Measurements from ENCODE around the gene LMCD1. TPM values are rescaled to one million over a fixed set of nuclear protein-coding genes. Genes with fewer than 3 reads are reported as not detected.

LMCD1 gene
- 0.21 TPM for total RNA-seq

- H3K4me1 ChIP-seq (ENCODE audit: insufficient read depth, low read length): peaks cover 10% of the 10 kb centered on the region
- peaks cover 7% of the 10 kb centered on the region for H3K27me3 ChIP-seq (ENCODE audit: insufficient read depth, low read length)
- H3K4me3 ChIP-seq (ENCODE audit: low read length): peak within 1 kb of the TSS; percentile 30
- no peaks in the 10 kb centered on the region for H3K9me3 ChIP-seq (ENCODE audit: low read depth, low read length)
Measured at GRCh38 chr3:8501371-8502131, at the start of gene LMCD1. Gene LMCD1, plus strand, starts transcription at chr3:8501823. Its CDS starts 116 bp downstream, at chr3:8501939.

GRCh38 chr3:8452112-8452511, 49.5 kb upstream of the LMCD1 start:
- no peaks in the 10 kb centered on the region for H3K27me3 ChIP-seq (ENCODE audit: insufficient read depth, low read length)
- no peaks in the 10 kb centered on the region for H3K4me1 ChIP-seq (ENCODE audit: insufficient read depth, low read length)
- H3K9me3 ChIP-seq (ENCODE audit: low read depth, low read length): no peaks in the 10 kb centered on the region
- no peak overlapping the region for H3K4me3 ChIP-seq (ENCODE audit: low read length)

GRCh38 chr3:8453153-8453552, 48.5 kb upstream of the LMCD1 start:
- Histone ChIP-seq H3K27me3 (ENCODE audit: insufficient read depth, low read length) (no peaks in the 10 kb centered on the region), H3K4me1 (ENCODE audit: insufficient read depth, low read length) (no peaks in the 10 kb centered on the region), H3K4me3 (ENCODE audit: low read length) (no peak overlapping the region), H3K9me3 (ENCODE audit: low read depth, low read length) (no peaks in the 10 kb centered on the region)

GRCh38 chr3:8455526-8456411, 45.9 kb upstream of the LMCD1 start:
- H3K4me1 ChIP-seq (ENCODE audit: insufficient read depth, low read length): no peaks in the 10 kb centered on the region
- no peak overlapping the region for H3K4me3 ChIP-seq (ENCODE audit: low read length)
- H3K27me3 ChIP-seq (ENCODE audit: insufficient read depth, low read length): no peaks in the 10 kb centered on the region
- no peaks in the 10 kb centered on the region for H3K9me3 ChIP-seq (ENCODE audit: low read depth, low read length)

GRCh38 chr3:8456412-8456811, 45.2 kb upstream of the LMCD1 start:
- Histone ChIP-seq H3K4me1 (ENCODE audit: insufficient read depth, low read length) (no peaks in the 10 kb centered on the region), H3K9me3 (ENCODE audit: low read depth, low read length) (no peaks in the 10 kb centered on the region), H3K27me3 (ENCODE audit: insufficient read depth, low read length) (no peaks in the 10 kb centered on the region), H3K4me3 (ENCODE audit: low read length) (no peak overlapping the region)

- Histone ChIP-seq H3K4me3 (ENCODE audit: low read length) (no peak overlapping the region), H3K9me3 (ENCODE audit: low read depth, low read length) (no peaks in the 10 kb centered on the region), H3K27me3 (ENCODE audit: insufficient read depth, low read length) (no peaks in the 10 kb centered on the region), H3K4me1 (ENCODE audit: insufficient read depth, low read length) (no peaks in the 10 kb centered on the region)
Measured at GRCh38 chr3:8457039-8457438, 44.6 kb upstream of the LMCD1 start.

GRCh38 chr3:8458238-8458661, 43.4 kb upstream of the LMCD1 start:
- H3K9me3 ChIP-seq (ENCODE audit: low read depth, low read length): no peaks in the 10 kb centered on the region
- no peak overlapping the region for H3K4me3 ChIP-seq (ENCODE audit: low read length)
- no peaks in the 10 kb centered on the region for H3K4me1 ChIP-seq (ENCODE audit: insufficient read depth, low read length)
- no peaks in the 10 kb centered on the region for H3K27me3 ChIP-seq (ENCODE audit: insufficient read depth, low read length)

GRCh38 chr3:8458711-8459110, 42.9 kb upstream of the LMCD1 start:
- Histone ChIP-seq H3K27me3 (ENCODE audit: insufficient read depth, low read length) (no peaks in the 10 kb centered on the region), H3K4me3 (ENCODE audit: low read length) (no peak overlapping the region), H3K4me1 (ENCODE audit: insufficient read depth, low read length) (no peaks in the 10 kb centered on the region), H3K9me3 (ENCODE audit: low read depth, low read length) (no peaks in the 10 kb centered on the region)

GRCh38 chr3:8460050-8460708, 41.4 kb upstream of the LMCD1 start:
- Histone ChIP-seq H3K27me3 (ENCODE audit: insufficient read depth, low read length) (no peaks in the 10 kb centered on the region), H3K4me3 (ENCODE audit: low read length) (no peak overlapping the region), H3K4me1 (ENCODE audit: insufficient read depth, low read length) (no peaks in the 10 kb centered on the region), H3K9me3 (ENCODE audit: low read depth, low read length) (no peaks in the 10 kb centered on the region)

GRCh38 chr3:8460815-8461456, 40.7 kb upstream of the LMCD1 start:
- no peaks in the 10 kb centered on the region for H3K27me3 ChIP-seq (ENCODE audit: insufficient read depth, low read length)
- H3K4me1 ChIP-seq (ENCODE audit: insufficient read depth, low read length): no peaks in the 10 kb centered on the region
- no peaks in the 10 kb centered on the region for H3K9me3 ChIP-seq (ENCODE audit: low read depth, low read length)
- H3K4me3 ChIP-seq (ENCODE audit: low read length): no peak overlapping the region

GRCh38 chr3:8464668-8465067, 37.0 kb upstream of the LMCD1 start:
- Histone ChIP-seq H3K4me3 (ENCODE audit: low read length) (no peak overlapping the region), H3K9me3 (ENCODE audit: low read depth, low read length) (no peaks in the 10 kb centered on the region), H3K27me3 (ENCODE audit: insufficient read depth, low read length) (no peaks in the 10 kb centered on the region), H3K4me1 (ENCODE audit: insufficient read depth, low read length) (no peaks in the 10 kb centered on the region)

- Histone ChIP-seq H3K9me3 (ENCODE audit: low read depth, low read length) (no peaks in the 10 kb centered on the region), H3K27me3 (ENCODE audit: insufficient read depth, low read length) (no peaks in the 10 kb centered on the region), H3K4me3 (ENCODE audit: low read length) (no peak overlapping the region), H3K4me1 (ENCODE audit: insufficient read depth, low read length) (no peaks in the 10 kb centered on the region)
Measured at GRCh38 chr3:8466526-8466925, 35.1 kb upstream of the LMCD1 start.

- Histone ChIP-seq H3K9me3 (ENCODE audit: low read depth, low read length) (no peaks in the 10 kb centered on the region), H3K27me3 (ENCODE audit: insufficient read depth, low read length) (no peaks in the 10 kb centered on the region), H3K4me3 (ENCODE audit: low read length) (no peak overlapping the region), H3K4me1 (ENCODE audit: insufficient read depth, low read length) (no peaks in the 10 kb centered on the region)
Measured at GRCh38 chr3:8470801-8471200, 30.8 kb upstream of the LMCD1 start.

GRCh38 chr3:8472549-8472948, 29.1 kb upstream of the LMCD1 start:
- H3K9me3 ChIP-seq (ENCODE audit: low read depth, low read length): no peaks in the 10 kb centered on the region
- H3K4me3 ChIP-seq (ENCODE audit: low read length): no peak overlapping the region
- no peaks in the 10 kb centered on the region for H3K4me1 ChIP-seq (ENCODE audit: insufficient read depth, low read length)
- H3K27me3 ChIP-seq (ENCODE audit: insufficient read depth, low read length): no peaks in the 10 kb centered on the region

GRCh38 chr3:8473029-8473428, 28.6 kb upstream of the LMCD1 start:
- Histone ChIP-seq H3K4me1 (ENCODE audit: insufficient read depth, low read length) (no peaks in the 10 kb centered on the region), H3K9me3 (ENCODE audit: low read depth, low read length) (no peaks in the 10 kb centered on the region), H3K4me3 (ENCODE audit: low read length) (no peak overlapping the region), H3K27me3 (ENCODE audit: insufficient read depth, low read length) (no peaks in the 10 kb centered on the region)
